Amniotic stem cell (primary cell): Measurements from ENCODE around the gene TXK.

Experiments
- DNase-seq: peaks from one replicate; lab custom pipeline; 2025; lab: John Stamatoyannopoulos, UW

Gene TXK

DNA sequence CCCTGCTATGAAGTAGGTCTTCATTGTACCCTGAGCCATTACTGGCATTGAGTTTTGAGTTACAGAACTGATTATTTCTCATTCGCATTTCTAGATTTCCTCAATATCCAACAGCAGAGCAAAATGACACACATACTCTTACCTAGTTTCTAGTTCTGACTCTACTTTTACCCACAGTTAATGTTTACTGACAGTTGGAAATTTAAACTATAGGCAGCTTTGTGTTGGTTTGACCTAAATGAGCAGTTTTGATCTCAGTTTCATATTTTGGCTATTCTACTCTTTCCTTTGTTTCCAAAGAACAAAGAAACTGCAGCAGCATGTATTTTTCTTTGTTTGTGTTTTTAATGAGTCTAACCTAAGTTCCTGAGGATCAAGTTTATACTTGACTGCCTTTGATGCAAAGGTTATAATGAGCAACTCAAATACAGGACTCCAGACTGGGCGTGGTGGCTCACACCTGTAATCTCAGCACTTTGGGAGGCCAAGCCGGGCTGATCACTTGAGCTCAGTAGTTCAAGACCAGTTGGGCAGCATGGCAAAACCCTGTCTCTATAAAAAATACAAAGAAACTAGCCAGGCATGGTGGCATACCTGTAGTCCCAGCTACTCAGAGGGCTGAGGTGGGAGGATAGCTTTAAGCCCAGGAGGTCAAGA is 30.4 kb downstream of the TXK start:
- DNase-seq, result no peak

DNA sequence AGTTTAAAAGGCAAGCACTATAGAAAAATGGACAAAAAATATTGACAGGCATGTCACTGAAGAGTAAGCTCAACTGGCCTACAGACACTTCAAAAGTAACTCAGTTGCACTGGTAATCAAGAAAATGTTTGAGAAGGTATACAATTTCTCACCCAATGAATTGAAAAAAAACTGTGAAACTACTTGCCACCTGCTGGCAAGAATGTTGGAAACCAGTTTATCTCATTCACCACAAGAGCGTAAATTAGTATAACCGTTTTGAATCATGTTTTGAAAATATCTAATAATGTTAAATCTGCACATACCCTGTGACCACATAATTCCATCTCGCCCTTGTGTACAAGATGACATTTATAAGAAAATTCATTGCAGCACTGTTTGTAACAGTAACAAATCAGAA is 31.7 kb downstream of the TXK start:
- DNase-seq, result no peak

DNA sequence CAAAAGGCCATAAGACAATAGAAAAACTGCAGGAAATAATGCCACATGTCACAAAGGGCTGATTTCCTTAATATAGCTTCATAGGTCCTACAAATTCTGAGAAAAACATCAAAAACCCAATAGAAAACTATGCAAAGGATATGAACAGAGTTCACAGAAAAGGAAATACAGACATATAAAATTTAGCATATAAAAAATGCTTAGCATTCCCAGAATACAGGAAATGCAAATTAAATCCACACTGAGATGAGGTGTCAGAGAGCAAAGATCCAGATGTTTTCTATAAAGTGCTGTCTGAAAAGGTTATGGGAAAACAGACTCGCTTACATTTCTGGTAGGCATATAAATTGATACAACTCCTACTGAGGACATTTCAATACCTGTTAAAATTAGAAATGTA is 33.8 kb downstream of the TXK start:
- DNase-seq, result no peak

DNA sequence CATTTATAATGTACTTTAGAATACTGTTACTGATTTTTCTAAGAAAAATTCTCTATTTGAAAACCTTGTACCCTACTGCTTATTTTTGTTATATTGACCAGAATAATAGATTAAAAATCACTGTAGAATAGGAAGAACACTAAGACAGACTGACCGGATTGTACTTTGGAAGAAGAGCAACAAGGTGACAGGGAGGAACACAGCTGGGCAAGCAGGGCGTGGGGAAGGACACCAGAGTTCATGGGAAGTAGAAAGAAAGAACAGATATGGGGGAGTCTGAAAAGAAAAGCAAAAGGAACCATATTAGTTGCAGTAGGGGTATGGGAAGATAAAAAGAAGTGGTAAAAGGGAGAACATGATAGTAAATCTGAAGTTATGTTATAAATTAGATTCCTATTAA is 38.6 kb downstream of the TXK start:
- DNase-seq, result no peak

DNA sequence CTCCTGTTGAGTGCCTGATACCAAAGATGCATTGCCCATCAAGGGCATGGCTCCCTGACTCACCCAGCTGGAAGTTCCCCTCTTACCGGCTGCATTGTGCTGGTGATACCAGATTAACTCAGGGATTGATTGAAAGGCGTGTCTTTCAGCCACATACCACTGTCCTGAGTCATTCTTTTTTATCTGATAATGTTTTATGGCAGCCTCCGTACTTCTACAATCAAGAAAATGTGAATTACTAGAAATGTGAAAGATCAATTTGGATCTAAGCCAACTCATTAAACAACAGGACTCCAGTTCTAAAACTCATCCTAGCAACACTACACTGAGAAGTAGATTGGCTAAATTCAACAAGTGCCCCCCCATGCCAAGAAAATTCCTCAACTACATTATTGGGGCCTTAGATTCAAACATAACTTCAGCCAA is 40.0 kb downstream of the TXK start:
- no peak for DNase-seq

DNA sequence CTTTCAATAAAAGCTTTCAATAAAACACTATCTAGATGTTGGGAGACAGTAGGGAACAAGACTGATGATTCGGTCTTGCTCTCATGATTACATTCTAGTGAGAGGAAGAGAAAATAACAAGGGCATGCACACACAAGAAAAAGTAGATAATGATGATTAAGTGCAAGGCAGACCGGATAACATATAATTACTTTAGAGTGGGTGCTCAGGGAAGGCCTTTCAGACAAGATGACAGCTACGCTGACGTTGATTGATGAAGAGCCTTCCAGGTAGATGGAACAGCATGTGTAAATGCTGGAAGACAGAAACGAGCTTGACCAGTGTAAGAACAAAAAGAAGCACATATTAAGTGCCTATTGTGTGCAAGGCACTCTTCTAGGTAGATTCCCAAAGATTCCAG is 43.4 kb downstream of the TXK start:
- DNase-seq, result no peak

DNA sequence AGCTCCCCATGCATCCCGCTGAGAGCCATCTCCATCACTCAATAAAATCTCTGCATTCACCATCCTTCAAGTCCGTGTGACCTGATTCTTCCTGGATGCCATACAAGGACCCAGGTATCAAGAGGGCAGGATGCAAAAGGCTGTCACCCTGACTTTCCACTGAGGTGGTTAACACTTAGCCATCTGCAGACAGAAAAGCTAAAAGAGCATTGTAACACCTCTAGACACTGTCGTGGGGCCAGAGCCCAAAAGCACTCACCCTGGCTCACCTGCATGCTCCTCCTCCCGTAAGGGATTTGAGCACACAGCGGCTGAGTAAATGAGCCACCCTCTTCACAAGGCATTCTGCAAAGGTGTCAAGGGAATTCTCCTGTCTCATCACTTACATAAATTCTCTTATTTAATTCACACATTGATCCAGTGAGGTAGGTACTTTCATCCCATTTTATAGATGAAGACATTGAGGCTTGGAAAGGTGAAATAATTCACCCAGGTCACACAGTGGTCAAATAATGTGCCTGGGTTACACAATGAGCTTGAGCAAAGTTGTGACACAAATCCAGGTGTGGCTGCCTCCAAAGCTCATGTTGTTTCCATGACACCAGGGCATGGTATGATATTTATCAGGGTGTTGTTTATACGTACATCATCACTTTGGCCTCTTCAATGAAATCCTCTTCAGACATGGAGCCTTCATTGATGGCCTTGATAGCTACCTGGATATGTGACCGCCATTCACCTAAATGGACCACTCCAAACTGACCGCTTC is 48.0 kb downstream of the TXK start:
- DNase-seq, result no peak

DNA sequence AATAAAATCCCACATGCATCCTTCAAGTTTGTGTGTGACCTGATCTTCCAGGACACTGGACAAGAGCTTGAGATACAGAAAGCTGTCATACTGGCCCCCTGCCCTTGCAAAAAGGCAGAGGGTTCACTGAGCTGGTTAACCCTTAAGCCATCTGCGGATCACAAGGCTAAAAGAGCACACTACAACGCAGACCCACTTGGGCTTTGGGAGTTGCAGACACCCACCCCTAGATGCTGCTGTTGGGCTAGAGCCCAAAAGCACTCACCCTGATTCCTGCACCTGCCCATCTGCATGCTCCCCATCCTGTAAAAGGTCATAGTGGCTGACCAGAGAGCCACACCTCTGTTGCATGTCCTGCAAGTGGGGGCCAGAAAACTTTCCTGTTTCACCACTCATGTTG is 51.1 kb downstream of the TXK start:
- no peak for DNase-seq

DNA sequence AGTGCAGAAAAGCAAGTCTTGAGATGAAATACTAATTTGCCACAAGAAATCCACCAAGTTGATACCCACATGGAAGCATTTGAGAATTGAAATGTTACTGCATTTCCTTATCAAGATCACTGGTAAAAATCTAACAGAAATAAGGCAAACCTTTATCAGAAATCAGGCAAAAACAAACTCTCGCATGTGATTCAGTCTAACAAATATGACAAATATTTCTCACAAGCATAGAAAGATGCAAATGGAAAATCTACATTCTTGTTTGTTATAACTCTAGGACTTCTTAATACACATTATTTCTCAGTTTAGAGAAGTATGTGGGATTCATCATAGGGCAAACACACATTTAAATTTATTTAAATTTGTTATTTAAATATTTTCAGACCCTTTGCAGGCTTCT is 52.9 kb downstream of the TXK start:
- DNase-seq, result no peak

DNA sequence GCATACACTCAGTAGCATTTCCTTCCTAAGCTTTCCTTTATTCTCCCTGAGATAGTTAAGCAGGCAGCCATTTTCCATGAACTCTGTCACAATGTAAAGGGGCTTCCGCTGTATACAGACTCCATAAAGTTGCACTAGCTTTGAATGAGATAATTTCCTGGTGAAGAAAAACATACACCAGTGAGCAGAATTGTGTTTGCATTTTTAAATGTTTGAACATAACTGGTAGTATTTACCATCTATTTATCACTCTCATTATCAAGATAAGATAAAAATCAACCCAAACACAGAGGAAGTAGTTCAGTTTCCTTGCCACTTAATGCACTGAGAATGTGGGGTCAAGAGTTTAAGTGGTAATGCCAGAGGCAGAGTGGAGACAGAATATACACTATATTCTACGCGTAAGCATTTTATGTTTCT is 54.1 kb downstream of the TXK start:
- no peak for DNase-seq

DNA sequence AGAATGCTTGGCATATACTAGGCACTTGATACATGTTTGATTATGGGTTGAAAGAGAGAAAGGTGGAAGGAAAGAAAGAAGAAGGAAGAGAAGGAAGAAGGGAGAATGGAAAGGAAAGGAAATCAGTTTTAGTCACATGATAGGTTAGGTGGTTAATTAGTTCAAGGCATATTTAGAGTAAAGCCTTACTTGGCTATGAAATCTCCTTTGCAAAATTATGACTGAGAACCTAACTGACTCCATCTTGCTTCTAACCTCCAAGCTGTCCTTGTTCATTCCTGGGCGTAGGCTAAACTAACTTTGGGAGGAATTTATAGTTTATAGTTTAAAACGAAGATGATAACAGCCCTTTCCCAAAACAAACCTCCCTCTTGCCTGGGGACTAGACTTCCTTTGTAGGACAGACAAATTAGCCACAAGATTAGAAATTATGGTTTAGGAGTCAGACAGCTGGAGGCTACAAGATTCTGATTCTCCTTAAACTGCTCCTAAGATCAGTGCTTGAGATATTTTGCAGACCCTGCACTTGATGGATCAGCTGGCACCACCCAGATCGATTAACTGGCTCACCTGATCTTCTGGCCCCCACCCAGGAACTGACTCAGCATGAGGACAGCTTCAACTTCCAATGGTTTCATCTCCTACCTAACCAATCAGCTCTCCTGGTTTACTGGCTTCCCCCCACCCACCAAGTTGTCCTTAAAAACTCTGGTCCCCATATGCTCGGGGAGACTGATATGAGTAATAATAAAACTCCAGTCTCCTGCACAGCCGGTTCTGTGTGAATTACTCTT is 55.0 kb downstream of the TXK start:
- DNase-seq, result no peak

DNA sequence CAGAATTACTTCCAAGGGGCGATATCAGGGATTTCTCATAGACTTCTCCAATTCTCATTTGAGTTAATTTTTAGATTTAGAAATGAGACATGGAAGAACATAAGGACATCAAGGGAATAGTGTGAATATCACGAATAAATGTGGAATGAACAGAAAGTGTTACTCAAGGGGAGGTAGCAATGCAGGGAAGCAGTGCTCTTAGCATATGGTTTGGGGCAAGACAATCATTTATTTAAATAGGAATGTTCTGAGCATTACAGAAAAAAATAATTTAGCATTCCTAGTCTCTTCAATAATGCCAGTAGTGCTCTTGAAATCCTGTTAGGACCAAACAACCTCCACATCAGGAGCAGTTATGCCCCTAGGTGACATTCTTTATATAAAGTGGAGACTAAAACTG is 55.6 kb downstream of the TXK start:
- DNase-seq, result no peak

DNA sequence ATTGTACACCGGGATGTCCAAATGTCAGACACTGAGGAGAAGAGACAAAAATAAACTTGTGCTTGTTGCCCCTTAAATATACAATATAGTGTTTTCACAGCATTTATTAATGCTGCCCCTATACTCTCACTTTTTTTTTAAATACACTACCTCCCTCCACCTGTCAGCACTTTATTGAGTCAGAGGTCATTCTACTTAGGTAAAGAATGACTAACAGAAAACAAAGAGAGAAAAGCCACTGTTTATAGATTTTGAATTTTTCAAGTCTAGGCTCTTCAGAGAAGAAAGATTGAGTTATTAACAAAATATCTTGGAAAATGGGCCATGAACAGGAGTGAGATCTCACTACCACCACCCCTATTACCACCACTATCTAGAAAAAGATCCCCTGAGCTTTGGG is 59.4 kb downstream of the TXK start:
- DNase-seq, result no peak

DNA sequence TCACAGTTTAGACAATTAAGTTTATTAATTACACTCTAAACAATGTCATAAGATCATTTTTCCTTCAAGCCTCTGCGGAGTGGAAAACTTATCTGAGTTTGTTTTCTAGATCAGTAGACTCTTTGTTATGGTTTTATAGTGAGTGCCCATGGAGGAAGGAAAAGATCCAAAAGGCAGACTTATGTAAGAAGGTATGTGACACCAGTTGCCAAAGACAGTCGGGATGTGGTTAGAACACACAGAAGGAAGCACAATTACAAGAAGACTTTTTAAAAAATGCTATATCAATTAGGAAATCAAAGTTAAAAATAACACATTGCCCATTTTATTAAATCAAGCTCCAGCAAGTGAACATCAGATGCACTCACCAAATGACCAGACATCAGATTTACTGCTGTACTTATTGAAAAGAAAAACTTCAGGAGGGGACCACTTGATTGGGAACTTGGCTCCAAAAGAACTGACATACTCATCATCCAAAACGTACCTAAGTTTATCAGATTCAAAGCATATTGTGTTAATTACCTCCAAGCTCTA is 60.4 kb downstream of the TXK start:
- no peak for DNase-seq

DNA sequence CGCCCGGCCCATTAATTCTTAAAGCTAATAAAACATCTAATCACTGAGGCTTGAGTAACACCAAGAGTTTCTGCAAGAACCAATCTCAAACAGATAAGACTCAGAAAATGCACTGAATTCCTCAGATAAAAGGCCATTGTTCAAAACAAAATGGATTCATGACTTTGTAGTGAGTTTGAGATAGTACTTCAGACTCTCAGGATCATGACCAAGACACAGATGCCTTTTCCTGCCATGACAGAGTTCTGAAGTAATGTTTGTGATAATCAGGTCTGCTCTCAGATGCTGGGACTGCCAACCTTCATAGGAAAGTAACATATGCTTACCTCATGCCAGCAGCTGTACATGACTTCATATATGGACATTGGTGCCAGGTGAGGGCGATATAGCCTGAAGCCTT is 62.9 kb downstream of the TXK start:
- no peak for DNase-seq

DNA sequence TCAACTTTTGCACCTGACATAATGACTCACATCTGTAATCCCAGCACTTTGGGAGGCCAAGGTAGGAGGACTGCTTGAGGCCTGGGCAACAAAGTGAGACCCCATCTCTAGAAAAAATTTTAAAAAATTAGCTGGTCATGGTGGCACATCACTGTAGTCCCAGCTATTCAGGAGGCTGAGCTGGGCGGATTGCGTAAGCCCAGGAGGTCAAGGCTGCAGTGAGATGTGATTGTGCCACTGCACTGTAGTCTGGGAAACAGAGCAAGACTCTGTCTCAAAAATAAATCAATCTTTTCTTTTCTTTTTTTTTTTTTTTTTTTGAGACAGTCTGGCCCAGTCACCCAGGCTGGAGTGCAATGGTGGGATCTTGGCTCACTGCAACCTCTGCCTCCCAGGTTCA is 65.0 kb downstream of the TXK start:
- DNase-seq, result no peak

DNA sequence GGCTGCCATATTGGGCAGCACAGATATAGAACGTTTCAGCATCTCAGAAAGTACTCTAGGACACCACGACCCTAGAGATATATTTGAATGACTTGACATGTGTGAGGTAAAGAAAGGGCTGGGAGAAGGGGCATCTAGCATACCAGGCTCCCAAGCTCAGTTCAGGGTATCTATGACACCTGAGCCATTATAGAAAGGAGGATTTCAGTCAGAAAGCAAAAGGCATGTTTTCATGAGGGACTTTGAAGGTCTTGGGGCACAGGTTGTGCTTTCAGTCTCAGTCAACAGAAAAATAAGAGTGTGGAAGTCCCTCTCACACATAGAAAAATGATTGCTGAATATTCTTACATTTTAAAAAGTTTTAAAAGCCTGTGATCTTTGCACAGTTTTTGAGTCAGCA is 65.9 kb downstream of the TXK start:
- DNase-seq, result no peak

DNA sequence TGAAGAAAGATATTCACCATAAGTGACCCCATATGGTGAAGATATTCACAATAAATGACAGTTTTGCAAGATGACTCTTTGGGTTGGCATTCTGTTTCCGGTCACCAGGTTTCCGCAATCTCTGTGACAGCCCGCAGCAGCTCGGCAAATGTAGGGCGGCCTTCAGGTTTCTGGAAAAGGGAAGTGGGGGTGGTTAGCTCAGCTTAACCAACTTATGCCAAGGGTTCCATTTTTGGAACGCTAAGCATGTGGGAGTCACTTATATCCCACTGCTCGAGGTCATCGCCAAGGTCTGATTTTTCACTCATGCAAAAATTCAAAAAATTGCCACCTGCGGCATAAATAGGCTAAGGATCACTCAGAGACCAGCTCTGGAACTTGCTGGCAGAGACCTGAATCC is 66.5 kb downstream of the TXK start:
- no peak for DNase-seq

DNA sequence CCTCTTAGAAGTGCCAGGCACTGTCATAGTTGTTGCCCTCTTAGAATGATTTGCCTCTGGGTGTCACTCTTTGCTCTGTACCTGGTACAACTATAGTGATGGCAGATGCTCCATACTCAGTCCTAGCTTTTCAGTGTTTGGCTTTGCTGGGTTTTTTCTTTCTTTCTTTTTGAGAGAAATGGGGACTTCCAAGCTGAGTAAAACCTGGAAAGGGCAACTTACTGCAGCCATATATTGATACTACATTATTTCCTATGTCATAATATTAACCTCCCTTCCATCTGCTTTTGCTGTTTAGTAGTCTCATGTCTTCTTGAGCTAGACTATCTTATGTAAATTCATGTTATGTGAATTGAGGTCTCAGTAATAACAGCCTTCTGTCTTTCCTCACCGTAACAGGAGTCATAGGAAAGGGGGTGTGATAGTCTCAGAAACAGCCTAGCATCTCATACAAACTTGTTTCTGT is 68.4 kb downstream of the TXK start:
- no peak for DNase-seq

DNA sequence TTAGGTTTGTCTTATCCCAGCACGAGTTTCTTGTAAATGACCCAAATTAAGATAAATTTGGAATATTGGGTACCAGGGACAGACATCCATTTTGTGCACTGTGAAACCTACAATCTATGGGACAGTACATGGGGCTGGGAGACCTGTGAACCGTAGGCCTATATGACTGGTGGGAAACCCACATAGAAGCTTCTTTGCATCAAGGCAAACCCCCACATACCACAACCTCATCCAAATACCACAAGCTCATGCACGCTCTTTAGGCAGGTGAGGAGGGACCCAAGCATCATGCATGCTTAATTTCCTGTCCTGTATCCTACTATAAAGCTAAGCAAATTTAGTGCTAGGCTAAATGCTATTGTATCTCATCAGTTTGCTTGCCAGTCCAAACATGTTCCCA is 69.7 kb downstream of the TXK start:
- DNase-seq, result no peak

DNA sequence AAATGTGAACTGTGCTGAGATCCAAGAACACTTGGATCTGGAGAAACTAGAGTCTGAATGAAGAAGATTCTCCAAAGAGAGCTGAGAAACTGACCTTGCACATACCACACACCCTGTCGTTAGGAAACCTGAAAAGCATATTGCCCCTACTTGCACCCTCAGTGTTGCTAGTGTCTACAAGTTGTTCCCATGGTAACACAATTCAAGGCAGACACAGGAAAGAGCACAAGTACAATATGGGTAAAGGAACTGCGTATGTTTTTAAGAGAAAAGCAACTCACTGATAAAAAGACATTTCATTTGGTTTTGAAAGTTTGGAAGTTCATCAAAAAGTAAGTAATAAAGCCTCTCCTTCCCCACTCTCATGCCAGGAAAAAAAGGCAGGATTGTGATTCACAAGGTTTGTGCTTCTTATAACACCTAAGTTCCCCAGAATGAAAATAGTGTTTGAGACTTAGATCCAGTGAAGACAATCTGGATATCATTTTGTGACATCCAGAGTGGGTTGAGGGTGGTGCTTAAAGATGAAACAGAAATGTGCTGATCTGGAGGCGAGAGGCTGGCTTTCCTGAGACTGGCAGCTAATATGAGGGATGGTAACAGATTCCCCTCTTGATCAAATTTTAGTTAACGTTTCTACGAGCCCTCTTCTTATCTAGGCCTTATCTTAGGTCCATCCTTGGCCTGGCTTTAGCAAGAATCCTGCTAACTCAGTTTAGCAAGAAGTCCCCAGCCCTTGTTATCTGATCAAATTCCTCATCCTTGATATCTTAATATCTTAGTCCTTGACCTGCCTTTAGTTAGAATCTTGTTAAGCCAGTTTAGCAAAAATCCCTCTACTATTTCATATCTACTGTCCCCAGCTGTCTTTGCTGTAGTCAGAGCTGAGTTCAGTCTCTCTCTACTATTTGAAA is 75.2 kb downstream of the TXK start:
- DNase-seq, result no peak

DNA sequence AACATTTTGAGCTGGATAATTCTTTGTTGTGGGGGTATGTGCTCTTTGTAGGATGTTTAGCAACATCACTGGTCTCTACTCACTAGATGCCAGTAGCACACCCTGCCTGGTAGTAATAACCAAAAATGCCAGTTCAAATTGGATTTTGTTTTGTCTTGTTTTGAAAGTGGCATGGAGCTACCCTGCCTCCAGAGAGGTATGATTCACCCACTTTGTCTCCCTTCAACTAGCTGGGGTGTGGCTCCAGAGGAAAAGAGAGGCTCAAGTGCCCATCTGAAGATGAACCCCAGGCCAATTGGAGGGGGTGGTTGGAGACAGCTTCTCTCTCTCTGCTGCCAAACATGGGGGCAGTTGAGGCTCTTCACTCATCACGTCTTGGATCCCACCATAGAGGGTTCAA is 83.0 kb downstream of the TXK start:
- DNase-seq, result no peak
